K562 (cell line): ENCODE measurements around the gene LAIR1.

ENCODE experiments used
- AFF4 ChIP-seq: sonication (generic); formaldehyde crosslinking; IDR thresholded peaks from 2 replicates; pipeline ENCODE4 v1.8.0; 2023; ENCODE audit warnings: mild to moderate bottlenecking, missing genetic modification reagents
- ATF2 ChIP-seq: sonication (generic); formaldehyde crosslinking; IDR thresholded peaks from 2 replicates; pipeline ENCODE4 v1.8.1; 2022; ENCODE audit warnings: missing genetic modification reagents
- CTCF ChIP-seq, 3 experiments: IDR thresholded peaks in 2 of 3; conservative IDR thresholded peaks in 1 of 3; 2 replicates each; pipeline ENCODE4 v1.5.1; 2011 to 2012; ENCODE audit warnings: low read length in 3 of 3, mild to moderate bottlenecking in 3 of 3, control low read depth in 2 of 3, improper control_type of control experiment in 1 of 3, inconsistent platforms in 1 of 3, low read depth in 1 of 3, mixed read lengths in 1 of 3, moderate library complexity in 1 of 3; ENCODE audit not compliant: insufficient read depth in 2 of 3
- HSF4 ChIP-seq: fragments of 250-450 bp; sonication (Bioruptor Pico); IDR thresholded peaks from 2 replicates; pipeline ENCODE4 v2.1.2; 2022; ENCODE audit warnings: mild to moderate bottlenecking, moderate library complexity, borderline replicate concordance
- KDM1A ChIP-seq, 2 experiments: fragments of 450-650 bp; IDR thresholded peaks; 2 replicates each; pipeline ENCODE4 v1.6.1; 2016; ENCODE audit warnings: mild to moderate bottlenecking in 2 of 2
- MYC ChIP-seq, 2 experiments: fragments of 250-450 bp in 1 of 2; sonication (Bioruptor Pico) in 1 of 2; IDR thresholded peaks; 2 replicates each; pipeline versions ENCODE4 v1.5.1 to v1.6.1; 2012 to 2021; ENCODE audit warnings: low read depth in 2 of 2, borderline replicate concordance in 1 of 2, improper control_type of control experiment in 1 of 2, low read length in 1 of 2, mild to moderate bottlenecking in 1 of 2, moderate library complexity in 1 of 2
- SMAD1 ChIP-seq: fragments of 150-350 bp; IDR thresholded peaks from 2 replicates; pipeline ENCODE4 v1.6.1; 2014; ENCODE audit warnings: low read length, low read depth; ENCODE audit not compliant: partially characterized antibody
- SMAD3 ChIP-seq: fragments of 450-650 bp; formaldehyde crosslinking; conservative IDR thresholded peaks from 2 replicates; pipeline ENCODE4 v1.4.0; 2020; ENCODE audit warnings: mild to moderate bottlenecking
- SRF ChIP-seq, 2 experiments: fragments of 250-450, 450-650 bp in 1 of 2; sonication (Bioruptor Pico) in 1 of 2; sonication (generic) in 1 of 2; formaldehyde crosslinking; IDR thresholded peaks; 2 replicates each; pipeline versions ENCODE4 v1.5.0 to v1.5.1; 2020 to 2022; ENCODE audit warnings: mild to moderate bottlenecking in 1 of 2, missing genetic modification reagents in 1 of 2
- TAF1 ChIP-seq: IDR thresholded peaks from 2 replicates; pipeline ENCODE4 v1.6.1; 2011; ENCODE audit warnings: mild to moderate bottlenecking, low read length, moderate library complexity; ENCODE audit not compliant: insufficient read depth, control insufficient read depth, severe bottlenecking; ENCODE audit errors: extremely low read depth
- ZKSCAN8 ChIP-seq: fragments of 200-800 bp; sonication (Bioruptor generic); IDR thresholded peaks from 2 replicates; pipeline ENCODE4 v1.6.1; 2016; ENCODE audit warnings: missing genetic modification characterization, missing compliant biosample characterization
- ZNF184 ChIP-seq: sonication (generic); formaldehyde crosslinking; IDR thresholded peaks from 2 replicates; pipeline ENCODE4 v1.5.0; 2020; ENCODE audit warnings: missing genetic modification reagents
- ZNF24 ChIP-seq: fragments of 450-650 bp; IDR thresholded peaks from 2 replicates; pipeline ENCODE4 v1.6.1; 2016
- ZZZ3 ChIP-seq: fragments of 450-650 bp; IDR thresholded peaks from 2 replicates; pipeline ENCODE4 v1.6.1; 2016; ENCODE audit warnings: antibody characterized with exemption, mild to moderate bottlenecking, moderate library complexity

- TF ChIP-seq ATF2 (CRISPR knock-in tag) (no peak), ZNF24 (no peak), TAF1 (no peak), SMAD1 (no peak), ZNF184 (CRISPR knock-in tag) (no peak), ZKSCAN8 (CRISPR knock-in tag) (no peak), AFF4 (no peak), CTCF (IDR thresholded peaks at IDR 0.05 in 2 of 3, conservative IDR thresholded peaks at IDR 0.05 in 1 of 3; ENCODE audit: insufficient read depth in 2 of 3, low read depth in 1 of 3, low read length in 3 of 3) (no peak), HSF4 (CRISPR knock-in tag) (no peak), SMAD3 (CRISPR knock-in tag) (no peak), ZZZ3 (no peak), SRF (CRISPR knock-in tag; IDR thresholded peaks at IDR 0.05) (no peak), MYC (IDR thresholded peaks at IDR 0.05; ENCODE audit: low read depth, low read length) (no peak), MYC (CRISPR knock-in tag; IDR thresholded peaks at IDR 0.05; ENCODE audit: borderline replicate concordance, low read depth) (no peak), KDM1A (IDR thresholded peaks at IDR 0.05) (no peak)
Observed at GRCh38 chr19:54389553-54389952, 24.8 kb upstream of the LAIR1 start.
